ENCODE measurements around the gene C19orf25. TPM values are rescaled to one million over a fixed set of nuclear protein-coding genes. Genes with fewer than 3 reads are reported as not detected.

The C19orf25 gene
- total and polyA plus RNA-seq, 10 of the 15 experiments (the other 5 are each of a cell fraction or from before 2014, with no cell fraction given) = 1.2 to 67.0 (median 25.6) TPM

DNA sequence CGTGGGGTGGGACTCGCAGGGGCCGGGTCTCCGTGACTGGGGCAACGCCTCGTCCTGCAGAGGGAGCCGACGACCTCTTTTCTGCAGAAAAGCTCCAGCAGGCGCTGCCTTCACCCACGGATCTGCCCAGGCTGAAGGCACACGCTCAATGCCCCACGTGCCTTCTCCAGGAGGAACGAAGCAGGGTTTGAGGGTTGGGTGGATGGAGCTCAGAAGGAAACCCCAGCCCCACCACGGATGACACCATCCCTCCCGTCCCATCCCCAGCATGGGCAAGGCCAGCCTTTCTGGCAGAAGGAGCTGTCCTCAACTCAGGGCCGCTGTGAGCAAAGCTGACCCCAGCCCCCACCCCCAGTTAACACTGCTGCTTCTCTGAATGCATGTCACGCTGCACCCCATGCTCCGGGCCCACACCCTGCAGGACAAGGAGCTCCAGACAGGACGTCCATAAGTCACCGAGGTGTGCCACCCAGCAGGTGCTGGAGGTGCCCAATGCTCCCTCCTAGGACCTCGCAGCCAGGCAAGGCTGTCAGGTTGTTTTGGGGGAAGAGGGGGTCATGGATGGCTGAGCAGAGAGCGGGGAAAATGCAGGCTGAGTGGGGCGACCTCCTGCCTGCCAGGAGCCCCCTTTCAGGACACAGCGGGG lies 7.4 kb downstream of the C19orf25 start:
- Histone ChIP-seq H3K27ac (ENCODE audit: control insufficient read depth, insufficient read depth) (no peak overlapping the region), H3K79me2 (ENCODE audit: control insufficient read depth, insufficient read depth, low read length) (no peaks in the 10 kb centered on the region), H4K20me1 (ENCODE audit: control insufficient read depth, insufficient read depth) (peaks cover 7% of the 10 kb centered on the region), H3K27me3 (replicated peaks in 1 of 2; ENCODE audit: control insufficient read depth in 2 of 2, insufficient read depth in 2 of 2, low read length in 1 of 2) (peaks cover 8 to 27% of the 10 kb centered on the region in 2 experiments), H3K4me3 (no peak overlapping the region), H2AFZ (ENCODE audit: control insufficient read depth, low read depth, low read length) (no peak overlapping the region), H3K36me3 (ENCODE audit: control insufficient read depth in 2 of 2, insufficient read depth in 2 of 2, low read length in 1 of 2) (no peaks in the 10 kb centered on the region), H3K9me3 (replicated peaks; ENCODE audit: control insufficient read depth, insufficient read depth, low read length) (no peaks in the 10 kb centered on the region), H3K4me1 (ENCODE audit: control insufficient read depth, insufficient read depth, low read length) (peaks cover 7% of the 10 kb centered on the region), H3K9ac (ENCODE audit: control insufficient read depth, insufficient read depth, low read length) (no peak overlapping the region), H3K4me2 (ENCODE audit: control insufficient read depth, insufficient read depth) (no peak overlapping the region)
- BruUV-seq (replicated peaks) = no TSS peak
- ChIA-PET CTCF (interaction anchor here (1.1 kb wide), 1 partner anchor 227 kb away, joined by 3 read pairs; no protein-coding TSS in a partner anchor), POLR2A (interaction anchor here (0.6 kb wide), 1 partner anchor 1904 kb away, joined by 8 read pairs; no protein-coding TSS in a partner anchor), RAD21 (ENCODE audit: unreplicated experiment) (no interaction called here), SMC1A (ENCODE audit: uncharacterized antibody, unreplicated experiment) (interaction anchor here (0.6 kb wide), 1 partner anchor 161 kb away, joined by 3 read pairs; no protein-coding TSS in a partner anchor)
- DNase-seq (ENCODE audit: low read depth, low spot score) (no peak), FAIRE-seq (no peak), ATAC-seq (no peak; the same call in 2 of the 3 replicates)
- WGBS (ENCODE audit: insufficient coverage, insufficient replicate concordance, low lambda C conversion rate, missing lambda C conversion rate) = 23% methylated on average over 24 of the region's 24 CpGs
- intact Hi-C loops (cut with micrococcal nuclease; ENCODE audit: unreplicated experiment) = no loop called here
- no peak for TF ChIP-seq PKNOX1 (IDR thresholded peaks at IDR 0.05)
- TF ChIP-seq IKZF2 (IDR thresholded peaks at IDR 0.05) = no peak
- TF ChIP-seq ZBED1 (IDR thresholded peaks at IDR 0.05; ENCODE audit: borderline replicate concordance) = no peak
- no peak for TF ChIP-seq DPF2 (IDR thresholded peaks at IDR 0.05)
- no peak for TF ChIP-seq BMI1 (IDR thresholded peaks at IDR 0.05; ENCODE audit: borderline replicate concordance)
- TF ChIP-seq MTA3 (IDR thresholded peaks at IDR 0.05; ENCODE audit: borderline replicate concordance, low read length) = no peak
- no peak for TF ChIP-seq EGR1 (IDR thresholded peaks at IDR 0.05; ENCODE audit: borderline replicate concordance in 1 of 2, low read depth in 2 of 2, low read length in 2 of 2)
- TF ChIP-seq SPI1 (IDR thresholded peaks at IDR 0.05; ENCODE audit: borderline replicate concordance, insufficient read depth, low read depth, low read length) = no peak
- 0 out of 6 replicates have a peak, but pooled peaks of 2 of the 3 experiments have one; percentile 6 for TF ChIP-seq CTCF (IDR thresholded peaks at IDR 0.05 in 2 of 3, conservative IDR thresholded peaks at IDR 0.05 in 1 of 3; ENCODE audit: control insufficient read depth in 2 of 3, extremely low read depth in 1 of 3, insufficient read depth in 1 of 3, low read depth in 3 of 3, low read length in 3 of 3)
- TF ChIP-seq TCF3 (IDR thresholded peaks at IDR 0.05; ENCODE audit: borderline replicate concordance, insufficient read depth, low read depth, low read length) = no peak
- TF ChIP-seq PAX5 (IDR thresholded peaks at IDR 0.05; ENCODE audit: borderline replicate concordance, low read depth, low read length) = peak; percentile 79; the same call in 1 of the 2 replicates
- TF ChIP-seq NFIC (IDR thresholded peaks at IDR 0.05; ENCODE audit: low read depth, low read length) = no peak
- no peak for TF ChIP-seq ZNF592 (IDR thresholded peaks at IDR 0.05)
- in situ Hi-C loops (cut with MboI) = no loop called here

Measured in GM12878 (cell line).